HepG2 (cell line): Measurements from ENCODE around the gene DOK1. TPM values are rescaled to one million over a fixed set of nuclear protein-coding genes. Genes with fewer than 3 reads are reported as not detected.

Experiments
- GZF1 ChIP-seq: sonication (generic); formaldehyde crosslinking; IDR thresholded peaks from 2 replicates; pipeline ENCODE4 v1.5.1; 2020; ENCODE audit warnings: mild to moderate bottlenecking, missing genetic modification reagents
- HMGA1 ChIP-seq: sonication (generic); formaldehyde crosslinking; conservative IDR thresholded peaks from 2 replicates; pipeline ENCODE4 v1.4.0; 2020; ENCODE audit warnings: missing genetic modification reagents
- IRF2 ChIP-seq: IDR thresholded peaks from 2 replicates; pipeline ENCODE4 v1.6.1; 2018; ENCODE audit warnings: missing genetic modification reagents, missing compliant biosample characterization
- MYC ChIP-seq: sonication (generic); formaldehyde crosslinking; IDR thresholded peaks from 2 replicates; pipeline ENCODE4 v1.9.0; 2021; ENCODE audit warnings: missing genetic modification reagents, borderline replicate concordance
- NFKBIZ ChIP-seq: IDR thresholded peaks from 2 replicates; pipeline ENCODE4 v1.6.1; 2018; ENCODE audit warnings: missing genetic modification reagents, missing compliant biosample characterization
- SMAD9 ChIP-seq: sonication (generic); formaldehyde crosslinking; IDR thresholded peaks from 2 replicates; pipeline ENCODE4 v1.5.1; 2020; ENCODE audit warnings: mild to moderate bottlenecking, missing genetic modification reagents
- SNAI1 ChIP-seq: sonication (generic); formaldehyde crosslinking; IDR thresholded peaks from 2 replicates; pipeline ENCODE4 v1.5.0; 2020; ENCODE audit warnings: mild to moderate bottlenecking, missing genetic modification reagents, borderline replicate concordance
- ZNF234 ChIP-seq: sonication (generic); formaldehyde crosslinking; conservative IDR thresholded peaks from 2 replicates; pipeline ENCODE4 v1.5.1; 2020; ENCODE audit warnings: mild to moderate bottlenecking, missing genetic modification reagents
- ZNF468 ChIP-seq: sonication (generic); formaldehyde crosslinking; IDR thresholded peaks from 2 replicates; pipeline ENCODE4 v1.8.0; 2022; ENCODE audit warnings: mild to moderate bottlenecking, moderate library complexity, missing genetic modification reagents
- ZNF616 ChIP-seq: sonication (generic); formaldehyde crosslinking; IDR thresholded peaks from 2 replicates; pipeline ENCODE4 v1.5.0; 2020; ENCODE audit warnings: low read depth, mild to moderate bottlenecking, missing genetic modification reagents
- ZNF672 ChIP-seq: sonication (generic); formaldehyde crosslinking; IDR thresholded peaks from 2 replicates; pipeline ENCODE4 v1.8.1; 2022; ENCODE audit warnings: missing genetic modification reagents
- polyA plus RNA-seq, 8 experiments: library from polyadenylated mRNA; depleted of rRNA in 3 of 8; stranded (reverse) in 7 of 8; unstranded in 1 of 8; fragments of >200 nt; fragmentation: Illumina TruSeq in 4 of 8; extraction: Trizol in 4 of 8; gene quantifications; 2 replicates each; pipeline versions ENCODE4 v1.2.1 to v1.2.3, GENCODE V29; 2011 to 2016; ENCODE audit warnings: low read depth in 4 of 8, missing spikeins in 1 of 8, mixed read lengths in 1 of 8; ENCODE audit not compliant: insufficient read depth in 1 of 8
- total RNA-seq, 5 experiments: library from RNA; depleted of rRNA; stranded (reverse); fragments of >200 nt; fragmentation: Illumina TruSeq; extraction: Trizol; gene quantifications; 2 replicates each; pipeline ENCODE4 v1.2.3, GENCODE V29; 2016; ENCODE audit warnings: low read depth in 1 of 5
- TF ChIP-seq, protein P1 (sequence below): sonication (generic); formaldehyde crosslinking; IDR thresholded peaks from 2 replicates; pipeline ENCODE4 v1.4.0; 2020; ENCODE audit warnings: missing genetic modification reagents
- TF ChIP-seq, protein P2 (sequence below): sonication (generic); formaldehyde crosslinking; IDR thresholded peaks from 2 replicates; pipeline ENCODE4 v1.4.0; 2020; ENCODE audit warnings: missing genetic modification reagents, low read depth, mild to moderate bottlenecking, borderline replicate concordance
- TF ChIP-seq, protein P3 (sequence below): sonication (generic); formaldehyde crosslinking; IDR thresholded peaks from 2 replicates; pipeline ENCODE4 v1.4.0; 2020; ENCODE audit warnings: mild to moderate bottlenecking, missing genetic modification reagents
- TF ChIP-seq, protein P4 (sequence below): IDR thresholded peaks from 2 replicates; pipeline ENCODE4 v1.6.1; 2016
- TF ChIP-seq, protein P5 (sequence below): sonication (generic); formaldehyde crosslinking; IDR thresholded peaks from 2 replicates; pipeline ENCODE4 v1.4.0; 2020; ENCODE audit warnings: mild to moderate bottlenecking, missing genetic modification reagents

Gene DOK1
- total and polyA plus RNA-seq, 2 of the 13 experiments (the other 11 are each of a cell fraction or from before 2014, with no cell fraction given): 0.53 to 0.74 TPM

DNA sequence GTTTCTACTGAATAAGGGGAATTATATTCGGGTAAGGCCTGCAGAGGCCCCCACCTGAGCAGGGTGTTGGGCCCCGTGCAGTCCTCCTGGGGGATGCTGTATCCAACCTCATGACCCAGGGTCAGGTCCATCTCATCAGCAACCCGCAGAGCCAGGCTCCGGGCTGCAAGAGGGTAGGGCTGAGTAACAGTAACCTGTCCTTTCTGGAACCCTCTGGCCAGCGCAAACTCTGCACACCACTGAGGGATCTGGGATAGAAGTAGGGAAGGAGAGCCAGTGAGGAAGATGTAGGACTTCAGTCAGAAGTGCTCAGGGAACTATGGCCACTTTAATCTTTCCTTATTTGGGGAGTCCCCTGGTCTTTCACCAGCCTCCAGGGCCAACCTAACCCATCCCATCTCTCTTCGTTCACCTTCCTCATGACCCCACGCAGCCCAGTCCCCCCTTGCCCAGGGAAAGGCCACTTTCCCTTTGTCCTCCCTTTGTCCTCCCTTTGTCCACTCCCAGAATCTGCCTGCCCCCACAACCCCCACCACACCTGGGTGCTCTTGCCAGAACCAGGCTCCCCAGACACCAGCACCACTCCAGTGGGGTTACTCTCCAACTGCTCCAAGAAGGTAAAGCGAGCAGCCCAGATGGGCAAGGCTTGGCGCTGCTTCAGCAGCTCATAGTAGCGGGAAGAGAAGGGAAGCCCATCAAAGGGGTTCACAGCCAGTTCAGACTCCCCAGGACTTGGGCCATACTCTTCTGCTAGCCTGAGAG, 29.4 kb upstream of the DOK1 start (continued):
- TF ChIP-seq, protein P1, sequence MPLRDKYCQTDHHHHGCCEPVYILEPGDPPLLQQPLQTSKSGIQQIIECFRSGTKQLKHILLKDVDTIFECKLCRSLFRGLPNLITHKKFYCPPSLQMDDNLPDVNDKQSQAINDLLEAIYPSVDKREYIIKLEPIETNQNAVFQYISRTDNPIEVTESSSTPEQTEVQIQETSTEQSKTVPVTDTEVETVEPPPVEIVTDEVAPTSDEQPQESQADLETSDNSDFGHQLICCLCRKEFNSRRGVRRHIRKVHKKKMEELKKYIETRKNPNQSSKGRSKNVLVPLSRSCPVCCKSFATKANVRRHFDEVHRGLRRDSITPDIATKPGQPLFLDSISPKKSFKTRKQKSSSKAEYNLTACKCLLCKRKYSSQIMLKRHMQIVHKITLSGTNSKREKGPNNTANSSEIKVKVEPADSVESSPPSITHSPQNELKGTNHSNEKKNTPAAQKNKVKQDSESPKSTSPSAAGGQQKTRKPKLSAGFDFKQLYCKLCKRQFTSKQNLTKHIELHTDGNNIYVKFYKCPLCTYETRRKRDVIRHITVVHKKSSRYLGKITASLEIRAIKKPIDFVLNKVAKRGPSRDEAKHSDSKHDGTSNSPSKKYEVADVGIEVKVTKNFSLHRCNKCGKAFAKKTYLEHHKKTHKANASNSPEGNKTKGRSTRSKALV (CRISPR knock-in tag): no peak
- TF ChIP-seq HMGA1 (CRISPR knock-in tag) (no peak), ZNF468 (CRISPR knock-in tag) (no peak), MYC (no peak), IRF2 (CRISPR knock-in tag) (no peak), ZNF616 (no peak), ZNF234 (CRISPR knock-in tag) (no peak), SNAI1 (no peak), GZF1 (no peak), NFKBIZ (no peak), SMAD9 (CRISPR knock-in tag) (no peak), ZNF672 (CRISPR knock-in tag) (no peak)
- TF ChIP-seq, protein P2, sequence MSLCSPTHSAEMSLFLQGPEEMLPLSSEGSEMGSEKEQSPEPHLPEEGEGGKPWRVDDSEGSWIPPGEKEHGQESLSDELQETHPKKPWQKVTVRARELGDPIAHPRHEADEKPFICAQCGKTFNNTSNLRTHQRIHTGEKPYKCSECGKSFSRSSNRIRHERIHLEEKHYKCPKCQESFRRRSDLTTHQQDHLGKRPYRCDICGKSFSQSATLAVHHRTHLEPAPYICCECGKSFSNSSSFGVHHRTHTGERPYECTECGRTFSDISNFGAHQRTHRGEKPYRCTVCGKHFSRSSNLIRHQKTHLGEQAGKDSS (CRISPR knock-in tag): peak; percentile 63; the same call in 1 of the 2 replicates
- TF ChIP-seq, protein P3, sequence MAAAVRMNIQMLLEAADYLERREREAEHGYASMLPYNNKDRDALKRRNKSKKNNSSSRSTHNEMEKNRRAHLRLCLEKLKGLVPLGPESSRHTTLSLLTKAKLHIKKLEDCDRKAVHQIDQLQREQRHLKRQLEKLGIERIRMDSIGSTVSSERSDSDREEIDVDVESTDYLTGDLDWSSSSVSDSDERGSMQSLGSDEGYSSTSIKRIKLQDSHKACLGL (CRISPR knock-in tag): no peak
- TF ChIP-seq, protein P4, sequence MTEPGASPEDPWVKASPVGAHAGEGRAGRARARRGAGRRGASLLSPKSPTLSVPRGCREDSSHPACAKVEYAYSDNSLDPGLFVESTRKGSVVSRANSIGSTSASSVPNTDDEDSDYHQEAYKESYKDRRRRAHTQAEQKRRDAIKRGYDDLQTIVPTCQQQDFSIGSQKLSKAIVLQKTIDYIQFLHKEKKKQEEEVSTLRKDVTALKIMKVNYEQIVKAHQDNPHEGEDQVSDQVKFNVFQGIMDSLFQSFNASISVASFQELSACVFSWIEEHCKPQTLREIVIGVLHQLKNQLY (CRISPR knock-in tag): no peak
- TF ChIP-seq, protein P5, sequence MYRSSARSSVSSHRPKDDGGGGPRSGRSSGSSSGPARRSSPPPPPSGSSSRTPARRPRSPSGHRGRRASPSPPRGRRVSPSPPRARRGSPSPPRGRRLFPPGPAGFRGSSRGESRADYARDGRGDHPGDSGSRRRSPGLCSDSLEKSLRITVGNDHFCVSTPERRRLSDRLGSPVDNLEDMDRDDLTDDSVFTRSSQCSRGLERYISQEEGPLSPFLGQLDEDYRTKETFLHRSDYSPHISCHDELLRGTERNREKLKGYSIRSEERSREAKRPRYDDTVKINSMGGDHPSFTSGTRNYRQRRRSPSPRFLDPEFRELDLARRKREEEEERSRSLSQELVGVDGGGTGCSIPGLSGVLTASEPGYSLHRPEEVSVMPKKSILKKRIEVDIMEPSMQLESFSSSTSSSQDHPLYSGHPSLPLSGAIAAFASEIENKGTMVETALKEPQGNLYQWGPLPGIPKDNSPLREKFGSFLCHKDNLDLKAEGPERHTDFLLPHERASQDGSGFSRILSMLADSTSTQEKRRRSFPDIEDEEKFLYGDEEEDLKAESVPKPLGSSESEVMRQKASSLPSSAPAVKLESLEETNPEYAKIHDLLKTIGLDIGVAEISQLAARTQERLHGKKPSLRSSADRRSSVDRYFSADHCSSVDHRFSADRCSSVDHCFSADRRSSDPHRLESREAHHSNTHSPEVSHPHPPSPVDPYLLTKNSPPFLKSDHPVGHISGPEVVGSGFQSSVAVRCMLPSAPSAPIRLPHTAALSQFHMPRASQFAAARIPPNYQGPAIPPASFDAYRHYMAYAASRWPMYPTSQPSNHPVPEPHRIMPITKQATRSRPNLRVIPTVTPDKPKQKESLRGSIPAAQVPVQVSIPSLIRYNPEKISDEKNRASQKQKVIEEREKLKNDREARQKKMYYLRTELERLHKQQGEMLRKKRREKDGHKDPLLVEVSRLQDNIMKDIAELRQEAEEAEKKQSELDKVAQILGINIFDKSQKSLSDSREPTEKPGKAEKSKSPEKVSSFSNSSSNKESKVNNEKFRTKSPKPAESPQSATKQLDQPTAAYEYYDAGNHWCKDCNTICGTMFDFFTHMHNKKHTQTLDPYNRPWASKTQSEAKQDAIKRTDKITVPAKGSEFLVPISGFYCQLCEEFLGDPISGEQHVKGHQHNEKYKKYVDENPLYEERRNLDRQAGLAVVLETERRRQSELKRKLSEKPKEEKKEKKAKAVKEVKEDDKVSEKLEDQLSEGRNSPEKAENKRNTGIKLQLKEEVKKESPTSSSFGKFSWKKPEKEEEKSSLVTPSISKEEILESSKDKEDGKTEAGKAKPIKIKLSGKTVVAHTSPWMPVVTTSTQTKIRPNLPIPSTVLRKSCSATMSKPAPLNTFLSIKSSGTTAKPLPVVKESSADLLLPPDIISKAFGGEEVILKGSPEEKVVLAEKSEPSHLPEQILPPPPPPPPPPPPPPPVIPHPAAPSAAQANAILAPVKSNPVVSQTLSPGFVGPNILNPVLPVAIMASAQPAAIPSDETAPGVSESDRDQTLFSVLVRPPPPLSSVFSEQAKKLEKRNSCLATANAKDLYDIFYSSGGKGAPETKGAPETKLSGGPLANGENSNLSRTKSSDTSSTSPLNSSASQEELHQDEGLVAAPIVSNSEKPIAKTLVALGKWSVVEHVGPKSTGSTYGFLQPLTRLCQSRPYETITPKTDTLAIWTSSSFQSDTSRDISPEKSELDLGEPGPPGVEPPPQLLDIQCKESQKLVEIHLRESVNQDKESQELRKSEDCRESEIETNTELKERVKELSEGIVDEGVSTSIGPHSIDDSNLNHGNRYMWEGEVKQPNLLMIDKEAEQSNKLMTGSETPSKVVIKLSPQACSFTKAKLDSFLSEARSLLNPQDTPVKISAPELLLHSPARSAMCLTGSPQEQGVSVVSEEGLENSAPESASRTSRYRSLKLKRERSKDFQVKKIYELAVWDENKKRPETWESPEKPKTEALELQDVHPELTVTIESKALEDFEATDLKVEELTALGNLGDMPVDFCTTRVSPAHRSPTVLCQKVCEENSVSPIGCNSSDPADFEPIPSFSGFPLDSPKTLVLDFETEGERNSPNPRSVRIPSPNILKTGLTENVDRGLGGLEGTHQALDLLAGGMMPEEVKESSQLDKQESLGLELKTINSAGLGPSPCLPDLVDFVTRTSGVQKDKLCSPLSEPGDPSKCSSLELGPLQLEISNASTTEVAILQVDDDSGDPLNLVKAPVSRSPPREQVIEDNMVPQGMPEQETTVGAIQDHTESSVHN (CRISPR knock-in tag): no peak
